Fibroblast of lung (primary cell): ENCODE data around the gene RPL10A.

ENCODE experiments used
- CTCF ChIP-seq, 2 donors: IDR thresholded peaks in 1 of 2; conservative IDR thresholded peaks in 1 of 2; 1 replicate in 1 of 2; 2 replicates in 1 of 2; pipeline ENCODE4 v1.5.1; 2011 to 2012; ENCODE audit warnings: low read length in 2 of 2, control low read depth in 1 of 2, inconsistent platforms in 1 of 2, low read depth in 1 of 2, mild to moderate bottlenecking in 1 of 2
- EZH2 ChIP-seq: IDR thresholded peaks from 2 replicates; pipeline ENCODE4 v1.5.1; 2012; ENCODE audit warnings: low read length, control low read depth, mild to moderate bottlenecking; ENCODE audit errors: missing control alignments

- TF ChIP-seq CTCF (conservative IDR thresholded peaks at IDR 0.05 in 1 of 2, IDR thresholded peaks at IDR 0.05 in 1 of 2; ENCODE audit: low read depth in 1 of 2, low read length in 2 of 2) (no peak), EZH2 (no peak)
Measured at GRCh38 chr6:35452183-35453090, 15.8 kb upstream of the RPL10A start, which contains the start of gene FANCE.
